HG03439 (cell line): ENCODE results near the gene RASSF1.

Experiments used
- ATAC-seq: cut with Tn5 transposase; IDR thresholded peaks from one replicate; pipeline ENCODE4 v1.9.1; 2021; ENCODE audit warnings: mild to moderate bottlenecking, moderate library complexity; ENCODE audit not compliant: unreplicated experiment

Gene RASSF1

GRCh38 chr3:50302095-50303012 is 38.3 kb downstream of the RASSF1 start:
- no peak for ATAC-seq

DNA sequence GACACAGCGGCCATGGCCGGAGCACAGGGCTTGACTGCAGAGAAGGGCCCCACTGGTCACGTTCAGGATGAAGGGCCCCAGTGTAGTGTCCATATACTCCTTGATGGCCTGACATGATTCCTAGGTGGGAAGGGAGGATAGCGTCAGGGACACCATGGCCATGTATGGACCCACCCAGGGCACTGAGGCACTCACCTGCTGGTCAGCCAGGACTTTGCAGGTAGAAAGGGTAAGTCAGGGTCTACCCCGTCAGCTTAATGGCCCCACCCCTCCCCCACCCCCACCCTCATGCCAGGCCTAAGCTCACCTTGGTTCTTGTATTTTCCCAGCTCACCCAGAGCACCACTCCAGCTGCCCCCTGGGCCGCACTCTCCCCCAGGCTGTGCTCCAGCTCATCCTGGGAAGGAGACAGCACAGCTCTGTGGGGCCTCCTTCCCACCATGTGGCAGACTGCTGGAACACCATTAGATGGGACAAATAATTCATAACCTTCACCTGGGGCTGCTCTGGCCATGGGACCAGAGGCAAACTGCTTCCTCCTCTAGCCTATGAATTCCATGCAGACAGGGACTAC is 39.9 kb downstream of the RASSF1 start:
- no peak for ATAC-seq

GRCh38 chr3:50299929-50300680 is 40.5 kb downstream of the RASSF1 start:
- ATAC-seq: no peak

DNA sequence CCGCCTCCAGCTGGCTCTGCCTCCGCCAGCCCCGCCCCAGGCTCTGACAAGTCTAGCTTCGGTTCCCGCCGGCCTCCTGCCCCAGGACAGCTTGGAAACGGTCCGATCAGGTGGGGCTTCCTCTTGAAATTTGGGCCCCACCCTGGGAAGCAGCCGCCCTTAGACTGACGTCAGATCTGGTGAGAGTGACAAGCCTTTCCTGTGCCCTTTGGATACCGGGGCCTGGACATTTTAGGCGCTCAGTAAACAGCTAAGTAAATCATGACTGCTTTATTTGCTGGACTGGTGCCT is 41.1 kb downstream of the RASSF1 start:
- no peak for ATAC-seq

DNA sequence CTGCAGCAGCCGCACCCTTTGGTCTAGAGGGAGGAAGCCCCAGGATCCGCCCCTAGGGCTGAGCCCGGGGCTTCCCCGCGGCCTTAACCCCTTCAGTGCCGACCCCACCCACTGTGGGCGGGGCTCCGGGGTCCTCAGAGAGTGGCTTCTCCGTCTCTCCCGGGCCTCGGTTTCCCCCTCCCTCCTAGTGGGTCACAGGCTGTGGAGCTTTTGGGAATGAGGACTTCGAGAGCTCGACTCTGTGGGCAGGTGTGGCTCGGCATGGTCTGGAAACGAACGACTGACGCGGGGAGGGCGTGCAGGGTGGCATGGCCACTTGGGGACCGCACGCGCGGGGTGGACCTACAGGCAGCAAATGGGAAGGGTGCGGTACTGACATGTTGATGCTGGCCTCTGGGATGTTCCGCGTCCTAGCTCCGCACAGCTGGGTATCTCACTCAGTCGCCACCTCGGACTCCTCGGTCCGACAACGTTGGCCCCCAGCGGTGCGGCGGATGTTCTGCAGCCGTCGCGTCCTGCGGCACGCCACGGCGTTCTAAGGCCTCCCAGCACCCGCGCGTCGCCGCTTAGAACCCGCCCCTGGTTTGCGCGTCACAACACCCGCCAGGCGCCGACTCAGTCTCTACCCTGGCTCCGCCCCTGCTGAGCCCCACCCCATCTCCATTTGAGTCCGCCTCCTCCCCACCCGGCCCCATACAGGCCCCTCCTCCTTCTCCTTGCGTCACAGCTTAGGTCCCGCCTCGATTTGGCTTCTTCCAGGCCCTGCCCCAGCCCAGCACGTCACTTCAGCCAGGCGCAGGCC is 41.6 kb downstream of the RASSF1 start, which contains the start of the genes HYAL3 and NAA80:
Gene HYAL3, minus strand, starts transcription at position 570 of the 802 bp plus-strand sequence. CDS start 3,803 bp downstream, outside the sequence.
Gene NAA80, minus strand, starts transcription at position 570 of the 802 bp plus-strand sequence. CDS start 1,942 bp downstream, outside the sequence.
- ATAC-seq: peak; percentile 81

DNA sequence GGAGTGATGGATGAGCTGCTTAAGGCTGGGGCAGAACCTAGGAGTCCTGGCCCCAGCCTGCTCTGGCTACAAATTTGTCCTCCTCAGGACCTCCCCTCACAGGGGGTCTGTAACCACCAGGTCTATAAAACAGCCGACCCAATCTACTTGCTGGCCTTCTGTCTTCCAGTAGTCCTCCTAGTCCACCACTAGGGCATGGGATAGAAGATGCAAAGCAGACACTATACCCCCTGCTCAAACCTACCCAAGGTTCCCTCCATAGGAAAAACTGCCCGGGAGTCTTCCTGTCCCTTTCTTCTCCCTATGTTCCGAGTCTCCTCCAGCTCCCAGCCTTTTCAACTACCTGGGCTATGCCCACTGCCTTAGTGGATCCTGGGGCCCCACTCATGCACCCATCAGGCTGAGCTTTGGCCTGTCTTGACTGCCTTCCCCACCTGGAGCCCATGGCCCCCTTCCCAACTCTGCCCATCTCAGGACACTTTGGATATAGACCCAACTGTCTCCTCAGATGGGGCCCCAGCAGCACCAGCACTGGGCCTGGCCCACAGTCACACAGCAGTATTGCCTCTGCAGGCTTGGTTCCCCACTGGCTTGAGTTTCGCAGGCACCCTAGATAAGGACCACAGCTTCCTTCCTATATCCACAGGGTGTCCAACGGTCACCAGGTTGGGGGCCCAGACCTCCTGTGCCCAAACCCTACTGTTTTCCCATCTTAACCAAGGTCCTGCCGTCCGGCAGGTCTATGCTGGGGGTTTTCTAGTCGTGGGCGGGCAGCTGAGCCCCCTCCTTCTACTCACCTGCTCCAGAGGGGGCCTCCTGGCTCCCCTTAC is 42.5 kb downstream of the RASSF1 start:
- ATAC-seq: no peak

DNA sequence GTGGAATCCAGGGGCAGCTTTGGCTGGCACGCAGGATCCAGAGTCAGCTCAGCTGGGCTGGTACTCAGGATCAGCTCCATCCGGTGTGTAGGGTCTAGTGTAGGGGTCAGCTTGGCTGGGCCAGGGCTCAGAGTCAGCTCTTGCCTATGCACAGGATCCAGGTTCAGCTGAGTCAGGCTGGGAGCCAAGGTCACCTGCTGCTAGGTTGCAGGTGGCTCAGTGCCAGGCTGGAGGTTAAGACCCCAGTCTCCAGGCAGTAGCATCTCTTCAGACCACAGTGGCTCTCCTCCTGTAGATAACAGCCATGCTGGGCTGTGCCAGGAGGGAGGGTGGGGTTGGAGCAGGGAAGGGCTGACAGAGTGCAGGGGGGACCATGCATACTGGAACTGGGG is 43.3 kb downstream of the RASSF1 start:
- no peak for ATAC-seq

DNA sequence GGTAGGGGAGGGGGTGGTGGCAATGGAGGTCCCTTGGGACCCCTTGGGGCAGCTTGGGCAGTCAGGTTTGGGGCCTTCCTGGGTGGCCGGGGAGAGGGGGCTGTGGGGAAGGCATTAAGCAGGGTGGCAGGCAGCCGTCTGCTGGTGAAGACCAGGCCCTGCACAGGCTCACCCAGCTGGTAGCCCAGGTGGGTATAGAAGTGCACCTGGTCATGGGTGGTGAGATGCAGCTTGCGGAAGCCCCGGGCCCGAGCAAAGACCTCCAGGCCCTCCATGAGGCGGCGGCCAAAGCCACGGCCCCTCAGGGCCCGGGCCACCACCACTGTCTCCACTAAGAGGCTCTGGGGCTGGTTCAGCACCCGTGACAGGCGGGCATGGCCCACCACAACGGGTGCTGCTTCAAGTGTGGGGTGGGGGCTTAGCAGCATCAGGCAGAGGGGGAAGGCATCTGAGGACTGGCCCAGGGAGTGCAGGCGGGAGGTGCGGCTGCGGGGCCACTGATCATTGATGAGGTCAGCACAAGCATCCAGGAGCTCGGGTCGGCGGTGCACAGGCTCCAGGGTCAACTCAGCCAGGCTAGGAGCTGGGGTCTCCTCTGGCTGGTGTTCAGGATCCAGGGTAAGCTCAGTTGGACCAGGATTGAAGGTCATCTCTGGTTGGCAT is 43.8 kb downstream of the RASSF1 start:
- no peak for ATAC-seq

- no peak for ATAC-seq
Observed at GRCh38 chr3:50295553-50296431, 44.8 kb downstream of the RASSF1 start.

GRCh38 chr3:50294492-50295403 is 45.9 kb downstream of the RASSF1 start:
- no peak for ATAC-seq

DNA sequence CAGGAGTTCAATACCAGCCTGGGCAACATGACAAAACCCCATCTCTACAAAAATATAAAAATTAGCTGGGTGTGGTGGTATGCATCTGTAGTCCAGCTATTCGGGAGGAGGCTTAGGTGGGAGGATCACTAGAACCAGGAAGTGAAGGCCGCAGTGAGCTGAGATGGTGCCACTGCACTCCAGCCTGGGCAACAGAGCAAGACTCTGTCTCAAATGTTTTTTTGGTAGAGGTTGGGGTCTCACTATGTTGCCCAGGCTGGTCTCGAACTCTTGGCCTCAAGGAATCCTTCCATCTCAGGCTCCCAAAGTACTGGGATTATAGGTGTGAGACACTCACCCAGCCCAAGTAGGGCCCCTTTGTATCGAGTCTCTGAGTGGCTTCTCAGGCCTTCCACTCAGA is 46.5 kb downstream of the RASSF1 start:
- ATAC-seq: no peak

- no peak for ATAC-seq
Observed at GRCh38 chr3:50293079-50293801, 47.4 kb downstream of the RASSF1 start.

DNA sequence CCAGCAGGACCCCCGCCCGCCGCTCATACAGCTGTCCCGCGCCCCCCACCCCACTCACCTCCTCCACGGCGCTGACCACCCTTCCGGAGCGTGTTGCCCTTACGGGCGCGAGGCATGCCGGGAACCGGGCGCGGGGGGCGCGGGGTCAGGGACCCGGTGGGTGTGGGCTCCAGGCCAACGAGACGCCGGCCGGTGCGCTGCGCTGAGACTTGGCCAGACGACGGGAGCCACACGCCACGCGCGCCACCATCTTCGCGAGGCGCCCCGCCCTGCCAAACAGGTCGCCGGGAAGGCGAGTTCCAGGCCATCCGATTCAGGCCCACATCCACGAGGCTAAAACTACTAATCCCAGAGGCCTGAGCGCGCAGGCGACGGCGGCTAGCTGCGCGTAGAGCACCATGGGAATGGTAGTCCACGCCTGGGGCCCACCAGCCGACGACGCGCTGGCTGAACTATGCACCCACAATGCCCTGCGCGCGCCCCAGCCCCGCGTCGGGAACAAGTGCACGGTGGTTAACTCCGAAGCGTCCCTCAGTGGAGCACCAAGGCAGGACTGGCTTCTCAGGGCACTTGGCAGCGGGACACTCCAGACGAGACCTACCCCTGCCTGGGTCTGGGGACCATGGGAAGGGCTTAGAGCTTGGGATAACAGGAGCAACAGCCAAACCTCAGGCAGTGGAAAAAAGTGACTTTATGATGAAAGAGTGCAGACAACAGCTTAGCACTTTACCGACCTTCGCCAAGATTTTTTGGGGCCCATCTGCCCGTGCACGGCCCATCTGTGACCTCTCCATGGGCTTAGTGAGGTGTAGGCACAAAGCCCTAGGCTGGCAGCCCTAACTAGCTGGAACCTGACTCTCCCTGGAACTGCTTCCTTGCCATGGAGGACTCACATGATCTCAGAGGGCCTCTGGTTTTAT is 48.2 kb downstream of the RASSF1 start, which contains the start of gene IFRD2:
Gene IFRD2, minus strand, starts transcription at position 271 of the 920 bp plus-strand sequence. Its CDS starts 155 bp downstream, at position 116.
- peak; percentile 90 for ATAC-seq

DNA sequence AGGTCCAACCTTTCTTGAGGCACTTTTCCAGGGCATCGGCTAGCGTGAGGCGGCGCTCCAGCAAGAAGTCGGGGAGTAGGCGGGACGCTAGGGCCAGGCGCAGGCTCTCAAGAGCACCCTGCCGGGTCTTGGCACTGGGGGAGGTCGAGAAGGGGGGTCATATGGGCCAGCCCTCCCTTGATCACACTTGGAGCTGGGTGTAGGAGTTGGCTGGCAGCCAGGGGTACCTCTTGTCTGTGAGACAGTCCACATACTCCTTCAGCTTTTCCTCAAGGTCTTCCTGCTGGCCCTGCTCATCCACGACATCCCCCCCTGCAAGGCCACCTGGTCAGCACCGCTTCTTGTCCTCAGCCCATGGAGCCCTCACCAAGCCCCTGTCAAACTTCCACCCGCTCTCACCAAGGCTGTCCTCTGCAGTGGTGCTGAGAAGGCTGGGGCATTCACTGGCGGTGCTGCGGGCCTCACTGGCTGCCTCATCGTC is 50.4 kb downstream of the RASSF1 start:
- ATAC-seq: no peak

DNA sequence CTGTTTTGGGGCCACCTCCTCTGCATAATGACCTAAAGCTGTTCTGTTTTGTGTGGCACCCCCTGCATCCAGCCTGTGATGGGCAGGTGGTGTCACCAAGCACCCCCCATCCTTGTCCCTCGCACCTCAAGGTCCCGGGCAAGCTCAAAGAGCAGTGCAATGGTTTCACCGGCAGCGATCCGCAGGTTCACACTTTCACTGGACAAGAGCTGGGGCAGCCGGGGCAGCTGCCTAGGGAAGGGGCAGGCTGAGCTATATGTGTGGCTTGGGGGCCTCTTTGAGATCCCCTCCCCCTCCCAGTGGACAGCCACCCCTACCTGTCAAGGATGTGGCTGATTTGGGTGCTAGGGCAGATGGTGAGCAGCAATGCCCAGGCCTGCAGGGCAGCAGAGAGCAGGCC is 51.5 kb downstream of the RASSF1 start:
- no peak for ATAC-seq
